ENCODE data around the gene RAB30. TPM values are rescaled to one million over a fixed set of nuclear protein-coding genes. Genes with fewer than 3 reads are reported as not detected.

RAB30 gene
- polyA plus RNA-seq, 1 donor from 2014 or later: 36.4 TPM

GRCh38 chr11:83041126-83041525 is 30.6 kb downstream of the RAB30 start:
- H3K9me2 ChIP-seq (ENCODE audit: insufficient read depth, low read length): no peaks in the 10 kb centered on the region
- no peak overlapping the region for H3K4me2 ChIP-seq (ENCODE audit: low read length)
- TF ChIP-seq SMC3 (conservative IDR thresholded peaks at IDR 0.05; ENCODE audit: poor library complexity) (no peak), EZH2 (IDR thresholded peaks at IDR 0.05; ENCODE audit: borderline replicate concordance, insufficient read depth, low read length, poor library complexity, severe bottlenecking) (no peak), RAD21 (conservative IDR thresholded peaks at IDR 0.05) (no peak), EP300 (conservative IDR thresholded peaks at IDR 0.05; ENCODE audit: poor library complexity, severe bottlenecking) (no peak), TAF1 (IDR thresholded peaks at IDR 0.05; ENCODE audit: low read depth) (no peak), POLR2AphosphoS5 (IDR thresholded peaks at IDR 0.05) (no peak), MXI1 (conservative IDR thresholded peaks at IDR 0.05; ENCODE audit: poor library complexity, severe bottlenecking) (no peak)
- TF ChIP-seq, protein P1, sequence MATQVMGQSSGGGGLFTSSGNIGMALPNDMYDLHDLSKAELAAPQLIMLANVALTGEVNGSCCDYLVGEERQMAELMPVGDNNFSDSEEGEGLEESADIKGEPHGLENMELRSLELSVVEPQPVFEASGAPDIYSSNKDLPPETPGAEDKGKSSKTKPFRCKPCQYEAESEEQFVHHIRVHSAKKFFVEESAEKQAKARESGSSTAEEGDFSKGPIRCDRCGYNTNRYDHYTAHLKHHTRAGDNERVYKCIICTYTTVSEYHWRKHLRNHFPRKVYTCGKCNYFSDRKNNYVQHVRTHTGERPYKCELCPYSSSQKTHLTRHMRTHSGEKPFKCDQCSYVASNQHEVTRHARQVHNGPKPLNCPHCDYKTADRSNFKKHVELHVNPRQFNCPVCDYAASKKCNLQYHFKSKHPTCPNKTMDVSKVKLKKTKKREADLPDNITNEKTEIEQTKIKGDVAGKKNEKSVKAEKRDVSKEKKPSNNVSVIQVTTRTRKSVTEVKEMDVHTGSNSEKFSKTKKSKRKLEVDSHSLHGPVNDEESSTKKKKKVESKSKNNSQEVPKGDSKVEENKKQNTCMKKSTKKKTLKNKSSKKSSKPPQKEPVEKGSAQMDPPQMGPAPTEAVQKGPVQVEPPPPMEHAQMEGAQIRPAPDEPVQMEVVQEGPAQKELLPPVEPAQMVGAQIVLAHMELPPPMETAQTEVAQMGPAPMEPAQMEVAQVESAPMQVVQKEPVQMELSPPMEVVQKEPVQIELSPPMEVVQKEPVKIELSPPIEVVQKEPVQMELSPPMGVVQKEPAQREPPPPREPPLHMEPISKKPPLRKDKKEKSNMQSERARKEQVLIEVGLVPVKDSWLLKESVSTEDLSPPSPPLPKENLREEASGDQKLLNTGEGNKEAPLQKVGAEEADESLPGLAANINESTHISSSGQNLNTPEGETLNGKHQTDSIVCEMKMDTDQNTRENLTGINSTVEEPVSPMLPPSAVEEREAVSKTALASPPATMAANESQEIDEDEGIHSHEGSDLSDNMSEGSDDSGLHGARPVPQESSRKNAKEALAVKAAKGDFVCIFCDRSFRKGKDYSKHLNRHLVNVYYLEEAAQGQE (IDR thresholded peaks at IDR 0.05; ENCODE audit: borderline replicate concordance): no peak
- TF ChIP-seq, protein P2, sequence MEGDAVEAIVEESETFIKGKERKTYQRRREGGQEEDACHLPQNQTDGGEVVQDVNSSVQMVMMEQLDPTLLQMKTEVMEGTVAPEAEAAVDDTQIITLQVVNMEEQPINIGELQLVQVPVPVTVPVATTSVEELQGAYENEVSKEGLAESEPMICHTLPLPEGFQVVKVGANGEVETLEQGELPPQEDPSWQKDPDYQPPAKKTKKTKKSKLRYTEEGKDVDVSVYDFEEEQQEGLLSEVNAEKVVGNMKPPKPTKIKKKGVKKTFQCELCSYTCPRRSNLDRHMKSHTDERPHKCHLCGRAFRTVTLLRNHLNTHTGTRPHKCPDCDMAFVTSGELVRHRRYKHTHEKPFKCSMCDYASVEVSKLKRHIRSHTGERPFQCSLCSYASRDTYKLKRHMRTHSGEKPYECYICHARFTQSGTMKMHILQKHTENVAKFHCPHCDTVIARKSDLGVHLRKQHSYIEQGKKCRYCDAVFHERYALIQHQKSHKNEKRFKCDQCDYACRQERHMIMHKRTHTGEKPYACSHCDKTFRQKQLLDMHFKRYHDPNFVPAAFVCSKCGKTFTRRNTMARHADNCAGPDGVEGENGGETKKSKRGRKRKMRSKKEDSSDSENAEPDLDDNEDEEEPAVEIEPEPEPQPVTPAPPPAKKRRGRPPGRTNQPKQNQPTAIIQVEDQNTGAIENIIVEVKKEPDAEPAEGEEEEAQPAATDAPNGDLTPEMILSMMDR (IDR thresholded peaks at IDR 0.05; ENCODE audit: poor library complexity, severe bottlenecking): no peak
- no peak overlapping the region for H3K27ac ChIP-seq (ENCODE audit: low read length)
- no peaks in the 10 kb centered on the region for H3K9me3 ChIP-seq (ENCODE audit: low read length)
- no peaks in the 10 kb centered on the region for H3K27me3 ChIP-seq (ENCODE audit: insufficient read depth, low read depth, low read length)
- no peaks in the 10 kb centered on the region for H4K20me1 ChIP-seq (ENCODE audit: insufficient read depth)
- H3F3A ChIP-seq (ENCODE audit: insufficient read depth, low read length, poor library complexity, severe bottlenecking): no peaks in the 10 kb centered on the region
- no peak overlapping the region for H2AFZ ChIP-seq (ENCODE audit: low read depth, low read length)
- H3K36me3 ChIP-seq (ENCODE audit: insufficient read depth, low read length): no peaks in the 10 kb centered on the region
- H3K9ac ChIP-seq (ENCODE audit: low read length): no peak overlapping the region
- no peak overlapping the region for H3K4me3 ChIP-seq (ENCODE audit: low read length)
- H3K79me2 ChIP-seq (replicated peaks; ENCODE audit: insufficient read depth, low read length): peaks cover 11% of the 10 kb centered on the region

DNA sequence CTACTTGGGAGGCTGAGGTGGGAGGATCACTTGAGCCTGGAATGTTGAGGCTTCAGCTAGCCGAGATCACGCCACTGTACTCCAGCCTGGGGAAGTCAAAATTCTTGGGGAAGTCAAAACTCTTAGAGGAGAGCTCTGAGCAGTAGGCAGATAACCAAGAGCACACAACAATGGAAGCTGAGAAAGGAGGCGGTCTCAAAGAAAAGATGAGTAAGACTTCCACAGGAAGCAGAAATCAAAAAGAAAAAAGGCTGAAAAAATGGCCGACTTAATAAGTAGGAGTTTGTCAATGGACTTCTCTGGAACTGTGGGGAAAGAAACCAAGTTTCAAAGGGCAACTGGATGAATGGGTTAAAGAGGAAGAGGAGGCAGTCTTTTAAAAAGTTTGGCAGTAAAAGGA is 32.1 kb downstream of the RAB30 start:
- TF ChIP-seq RAD21 (conservative IDR thresholded peaks at IDR 0.05) (no peak), EP300 (conservative IDR thresholded peaks at IDR 0.05; ENCODE audit: poor library complexity, severe bottlenecking) (no peak)
- TF ChIP-seq, protein P1 (IDR thresholded peaks at IDR 0.05; ENCODE audit: borderline replicate concordance): no peak
- Histone ChIP-seq H3K27ac (ENCODE audit: low read length) (no peak overlapping the region), H3K27me3 (ENCODE audit: insufficient read depth, low read depth, low read length) (no peaks in the 10 kb centered on the region), H4K20me1 (ENCODE audit: insufficient read depth) (peaks cover 1% of the 10 kb centered on the region), H3K79me2 (replicated peaks; ENCODE audit: insufficient read depth, low read length) (peaks cover 16% of the 10 kb centered on the region), H2AFZ (ENCODE audit: low read depth, low read length) (no peak overlapping the region), H3F3A (ENCODE audit: insufficient read depth, low read length, poor library complexity, severe bottlenecking) (no peaks in the 10 kb centered on the region), H3K4me2 (ENCODE audit: low read length) (no peak overlapping the region), H3K9ac (ENCODE audit: low read length) (no peak overlapping the region), H3K4me3 (ENCODE audit: low read length) (no peak overlapping the region), H3K36me3 (ENCODE audit: insufficient read depth, low read length) (no peaks in the 10 kb centered on the region), H3K9me3 (ENCODE audit: low read length) (no peaks in the 10 kb centered on the region), H3K9me2 (ENCODE audit: insufficient read depth, low read length) (no peaks in the 10 kb centered on the region)
